Small intestine (tissue), 7 donors: ENCODE measurements around the gene ADAMTS20. TPM values are rescaled to one million over a fixed set of nuclear protein-coding genes. Genes with fewer than 3 reads are reported as not detected.
"Not testable (repeated sequence)": the region's sequence is repeated elsewhere in the genome, so short reads cannot be mapped to it uniquely, and the experiment has no call there.

Experiments
- DNase-seq, 2 donors: peaks; one replicate each; pipeline versions ENCODE4 v3.0.0 to v3.0.0-alpha.2; 2013
- FAIRE-seq: peaks from 2 replicates; lab custom pipeline; 2012; peaks lifted over from hg19 to GRCh38; lab: Jason Lieb, UNC
- H3K27ac ChIP-seq, 3 donors: one replicate each; pipeline ENCODE4 v1.5.1; 2013; ENCODE audit warnings: low read length in 2 of 3, mild to moderate bottlenecking in 2 of 3, control low read depth in 1 of 3, inconsistent platforms in 1 of 3, low read depth in 1 of 3, moderate library complexity in 1 of 3
- H3K27me3 ChIP-seq, 3 donors: one replicate each; pipeline ENCODE4 v1.6.1; 2013; ENCODE audit warnings: low read length in 3 of 3, inconsistent platforms in 1 of 3; ENCODE audit not compliant: control insufficient read depth in 3 of 3, insufficient read depth in 3 of 3
- H3K36me3 ChIP-seq, 3 donors: one replicate each; pipeline ENCODE4 v1.6.1; 2013; ENCODE audit warnings: low read length in 3 of 3, inconsistent platforms in 1 of 3, low read depth in 1 of 3, mild to moderate bottlenecking in 1 of 3, moderate library complexity in 1 of 3; ENCODE audit not compliant: control insufficient read depth in 3 of 3, insufficient read depth in 2 of 3
- H3K4me1 ChIP-seq, 3 donors: one replicate each; pipeline ENCODE4 v1.6.1; 2013; ENCODE audit warnings: low read length in 2 of 3, inconsistent platforms in 1 of 3, low read depth in 1 of 3, mild to moderate bottlenecking in 1 of 3, moderate library complexity in 1 of 3; ENCODE audit not compliant: control insufficient read depth in 3 of 3, insufficient read depth in 2 of 3
- H3K4me3 ChIP-seq, 3 donors: one replicate each; pipeline ENCODE4 v1.5.1; 2013; ENCODE audit warnings: low read length in 3 of 3, control low read depth in 1 of 3, inconsistent platforms in 1 of 3, low read depth in 1 of 3, mild to moderate bottlenecking in 1 of 3, moderate library complexity in 1 of 3
- H3K9me3 ChIP-seq, 2 donors: one replicate each; pipeline ENCODE4 v1.6.1; 2013; ENCODE audit warnings: low read depth in 1 of 2, low read length in 1 of 2; ENCODE audit not compliant: control insufficient read depth in 2 of 2, insufficient read depth in 1 of 2
- WGBS, 3 donors: extraction: QIAGEN DNeasy Blood & Tissue Kit; methylation state at CpG; one replicate each; pipeline ENCODE4 v1.1.7; 2013; 5-methylcytosine and 5-hydroxymethylcytosine counted together
- polyA plus RNA-seq, 4 donors: library from polyadenylated mRNA; stranded (reverse) in 3 of 4; unstranded in 1 of 4; fragments of 200-250 nt in 3 of 4; fragments of 120-200 nt in 1 of 4; gene quantifications; one replicate each; pipeline versions ENCODE4 v1.2.1 to v1.2.3, GENCODE V29; 2013
- donor health status: healthy with polysubstance abuse.
- donor health status: control.
- donor health status: control.
- donor health status: Bipolar disorder and iron deficiency.
- donor health status: healthy.

ADAMTS20 gene
- polyA plus RNA-seq, 4 donors = not detected

GRCh38 chr12:43345023-43345422 is 207.0 kb downstream of the ADAMTS20 start:
- 38 to 71% (median 63%) methylated on average over 1 of the region's 1 CpG for whole genome bisulfite sequencing, 3 donors
- H3K36me3 ChIP-seq = no peaks in the 10 kb centered on the region
- H3K4me3 ChIP-seq = no peak overlapping the region
- no peak for FAIRE-seq
- H3K9me3 ChIP-seq = peaks cover 2 to 8% of the 10 kb centered on the region in 2 donors
- no peaks in the 10 kb centered on the region for H3K27me3 ChIP-seq
- no peak for DNase-seq
- no peak overlapping the region for H3K27ac ChIP-seq
- H3K4me1 ChIP-seq = no peaks in the 10 kb centered on the region

DNA sequence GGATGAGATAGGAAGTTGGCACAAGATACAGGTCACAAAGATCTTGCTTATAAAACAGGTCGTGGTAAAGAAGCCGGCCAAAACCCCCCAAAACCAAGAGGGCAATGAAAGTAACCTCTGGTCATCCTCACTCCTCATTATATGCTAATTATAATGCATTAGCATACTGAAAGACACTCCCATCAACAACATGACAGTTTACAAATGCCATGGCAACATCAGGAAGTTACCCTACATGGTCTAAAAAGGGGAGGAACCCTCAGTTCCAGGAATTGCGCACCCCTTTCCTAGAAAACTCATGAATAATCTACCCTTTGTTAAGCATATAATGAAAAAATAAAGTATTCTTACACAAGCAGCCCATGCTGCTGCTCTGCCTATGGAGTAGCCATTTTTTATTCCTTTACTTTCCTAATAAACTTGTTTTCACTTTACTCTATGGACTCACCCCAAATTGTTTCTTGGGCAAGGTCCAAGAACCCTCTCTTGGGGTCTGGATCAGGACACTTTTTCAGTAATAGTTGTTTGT is 210.2 kb downstream of the ADAMTS20 start:
- FAIRE-seq, DNase-seq: not testable (repeated sequence)

DNA sequence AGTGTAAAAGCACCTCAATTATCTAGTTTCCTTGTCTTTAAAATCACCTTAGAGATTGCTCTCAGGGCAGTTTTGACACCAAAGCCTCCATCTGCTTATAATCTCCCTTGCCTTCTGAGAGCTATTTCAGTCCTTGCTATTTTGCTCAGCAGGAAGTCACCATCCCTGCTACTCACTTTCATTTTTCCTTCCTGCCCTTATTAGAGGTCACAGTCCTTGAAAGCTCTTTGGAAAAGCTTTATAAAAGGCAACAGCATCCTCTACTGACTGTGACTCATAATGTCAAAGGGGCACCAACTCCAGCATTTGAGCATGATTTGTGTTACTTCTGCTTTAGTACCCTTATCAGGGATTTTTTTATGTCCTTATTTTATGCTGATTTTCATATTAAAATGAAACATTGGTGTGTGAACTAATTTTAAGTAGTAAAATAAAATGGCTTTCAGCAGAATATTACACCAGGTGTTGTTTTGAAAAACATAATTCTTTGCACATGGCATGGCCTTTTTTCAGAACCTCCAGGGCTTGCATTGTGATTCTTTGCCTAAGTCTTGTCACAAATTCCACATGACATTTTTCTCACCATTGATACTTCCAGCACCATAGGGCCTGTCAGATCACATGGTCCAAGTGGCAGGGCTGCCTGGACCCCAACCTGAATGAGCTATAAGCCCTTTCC is 213.0 kb downstream of the ADAMTS20 start:
- DNase-seq = peak; percentile 72 to 85
- no peaks in the 10 kb centered on the region for H3K4me1 ChIP-seq
- no peaks in the 10 kb centered on the region for H3K9me3 ChIP-seq
- no peak for FAIRE-seq
- H3K27ac ChIP-seq = no peak overlapping the region
- H3K27me3 ChIP-seq = no peaks in the 10 kb centered on the region
- H3K36me3 ChIP-seq = no peaks in the 10 kb centered on the region
- no peak overlapping the region for H3K4me3 ChIP-seq

More for the DNA sequence above, 210.2 kb downstream of the ADAMTS20 start:
- WGBS, 3 donors = 58 to 77% (median 75%) methylated on average over 3 of the region's 3 CpGs
- not testable (repeated sequence) for H3K36me3 ChIP-seq, H3K4me1 ChIP-seq, H3K27me3 ChIP-seq, H3K9me3 ChIP-seq, H3K27ac ChIP-seq, H3K4me3 ChIP-seq

DNA sequence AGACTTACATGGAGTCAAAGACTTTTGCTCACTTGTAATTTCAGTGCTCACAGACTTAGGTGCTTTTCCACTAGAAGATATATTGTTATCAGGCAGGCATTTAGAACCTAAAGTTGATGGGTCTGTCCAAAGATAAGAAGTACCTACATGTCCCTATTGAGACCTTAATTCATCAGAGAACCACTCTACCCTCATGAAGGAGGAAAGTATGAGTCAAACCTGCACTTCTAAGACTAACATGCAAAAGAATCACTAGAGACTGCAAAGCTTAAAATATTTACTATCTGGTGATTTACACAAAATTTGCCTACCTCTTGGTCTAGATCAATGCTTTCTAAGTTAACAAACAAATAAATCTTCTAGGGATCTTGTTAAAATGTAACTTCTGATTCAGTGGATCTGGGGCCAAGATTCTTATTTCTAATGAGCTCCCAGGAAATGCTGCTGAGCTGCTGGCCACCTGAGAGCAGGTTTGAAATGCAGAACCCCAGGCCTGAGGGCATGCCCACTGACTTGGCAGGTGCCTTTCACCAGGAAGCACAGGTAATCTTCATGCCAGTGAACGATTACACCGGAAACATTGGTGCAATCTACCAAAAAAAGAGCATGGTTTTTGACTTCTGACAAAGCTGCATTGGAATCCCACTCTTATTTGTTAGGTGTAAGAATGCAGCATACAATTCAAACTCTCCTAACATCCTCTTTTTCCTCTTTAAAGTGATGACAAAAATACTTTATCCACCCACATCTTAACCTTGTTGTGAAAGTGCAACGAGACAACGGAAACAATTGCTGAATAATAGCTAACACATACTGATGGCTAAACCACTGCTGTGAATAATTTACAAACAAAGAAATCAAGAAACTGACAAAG is 214.2 kb downstream of the ADAMTS20 start:
- Histone ChIP-seq H3K36me3 (no peaks in the 10 kb centered on the region), H3K27me3 (no peaks in the 10 kb centered on the region), H3K4me3 (no peak overlapping the region), H3K4me1 (no peaks in the 10 kb centered on the region), H3K9me3 (no peaks in the 10 kb centered on the region), H3K27ac (no peak overlapping the region)
- DNase-seq = no peak
- FAIRE-seq = no peak
- 48 to 67% (median 59%) methylated on average over 4 of the region's 4 CpGs for WGBS, 3 donors

DNA sequence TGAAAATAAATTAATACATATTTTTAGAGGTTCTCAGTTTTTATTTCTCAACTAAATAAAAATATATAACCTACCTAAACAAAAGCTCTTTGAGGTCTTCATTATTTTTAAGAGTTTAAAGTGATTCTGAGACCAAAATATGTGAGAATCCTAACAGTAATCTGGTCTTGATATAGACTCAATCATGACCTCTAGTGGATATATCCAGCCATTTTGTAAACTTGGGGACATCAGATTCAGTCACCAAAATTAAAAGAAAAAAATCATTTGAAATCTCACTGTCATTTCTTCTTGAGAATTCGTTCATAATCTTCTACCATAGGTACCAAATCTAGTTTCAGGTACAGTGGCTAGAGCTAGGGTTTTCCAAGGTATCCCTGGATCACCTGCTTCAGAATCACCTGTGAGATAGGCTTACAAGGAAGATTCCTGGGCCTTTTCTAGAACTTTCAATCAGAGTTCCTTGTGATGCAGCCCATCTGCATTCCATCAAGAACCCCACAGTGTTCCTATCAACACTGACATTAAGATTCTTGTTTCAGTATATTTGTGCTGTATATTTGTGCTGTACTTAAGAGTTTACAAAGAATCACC is 214.9 kb downstream of the ADAMTS20 start:
- no peak for FAIRE-seq
- no peaks in the 10 kb centered on the region for H3K4me1 ChIP-seq
- no peak overlapping the region for H3K4me3 ChIP-seq
- H3K27me3 ChIP-seq = no peaks in the 10 kb centered on the region
- WGBS, 3 donors = 30 to 43% (median 41%) methylated on average over 1 of the region's 1 CpG
- H3K27ac ChIP-seq = no peak overlapping the region
- H3K36me3 ChIP-seq = no peaks in the 10 kb centered on the region
- peak; percentile 3 to 7 for DNase-seq
- no peaks in the 10 kb centered on the region for H3K9me3 ChIP-seq

DNA sequence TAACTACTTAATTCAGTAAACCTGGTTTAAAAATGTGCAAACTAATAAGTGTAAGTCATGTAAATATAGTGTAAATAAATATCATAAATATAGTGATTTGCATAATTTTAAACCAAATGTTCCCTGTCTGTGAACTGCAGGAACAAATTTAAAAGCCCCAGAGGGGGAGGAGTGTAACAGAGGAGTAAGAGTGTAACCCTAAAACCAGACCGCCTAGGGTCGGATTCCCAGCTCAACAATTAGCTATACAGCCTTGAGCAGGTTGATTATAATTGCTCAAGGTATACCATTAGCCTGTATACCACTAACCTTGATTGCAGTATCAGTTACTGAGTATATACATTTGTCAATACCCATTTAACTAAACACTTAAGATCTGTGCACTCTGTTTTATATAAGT is 218.4 kb downstream of the ADAMTS20 start:
- Histone ChIP-seq H3K9me3 (no peaks in the 10 kb centered on the region), H3K4me1 (no peaks in the 10 kb centered on the region), H3K4me3 (no peak overlapping the region), H3K27ac (no peak overlapping the region), H3K36me3 (no peaks in the 10 kb centered on the region), H3K27me3 (no peaks in the 10 kb centered on the region)
- 27 to 79% (median 70%) methylated on average over 2 of the region's 2 CpGs for WGBS, 3 donors
- DNase-seq (no peak), FAIRE-seq (no peak)

GRCh38 chr12:43332977-43333640 is 218.9 kb downstream of the ADAMTS20 start:
- Histone ChIP-seq H3K27me3 (no peaks in the 10 kb centered on the region), H3K9me3 (no peaks in the 10 kb centered on the region), H3K4me3 (no peak overlapping the region), H3K4me1 (no peaks in the 10 kb centered on the region), H3K27ac (no peak overlapping the region), H3K36me3 (no peaks in the 10 kb centered on the region)
- no peak for FAIRE-seq
- 11 to 40% (median 30%) methylated on average over 2 of the region's 2 CpGs for WGBS, 3 donors
- DNase-seq = peak; percentile 35 to 77

DNA sequence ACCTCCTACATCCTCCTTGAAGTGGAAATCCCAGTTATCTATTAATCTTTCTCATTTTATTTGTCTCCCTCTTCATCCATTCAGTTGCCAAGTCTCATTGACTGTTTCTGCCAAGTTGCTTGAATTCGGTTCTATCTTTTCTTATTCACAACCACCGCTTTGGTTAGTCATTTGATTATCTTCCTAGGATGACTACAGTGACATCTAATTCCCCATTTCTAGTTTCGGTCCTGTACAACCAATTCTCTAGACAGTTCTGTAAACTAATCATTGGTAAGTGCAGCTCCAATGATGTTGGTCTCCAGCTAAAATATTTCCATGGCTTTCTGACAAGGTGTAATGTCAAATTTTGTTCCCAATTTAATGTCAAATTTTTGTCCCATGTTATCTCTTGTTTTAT is 220.1 kb downstream of the ADAMTS20 start:
- FAIRE-seq (no peak), DNase-seq (no peak)
- H3K9me3 ChIP-seq = no peaks in the 10 kb centered on the region
- no peaks in the 10 kb centered on the region for H3K27me3 ChIP-seq
- no peaks in the 10 kb centered on the region for H3K36me3 ChIP-seq
- no peaks in the 10 kb centered on the region for H3K4me1 ChIP-seq
- WGBS, 3 donors = 78 to 85% (median 81%) methylated on average over 3 of the region's 3 CpGs
- no peak overlapping the region for H3K27ac ChIP-seq
- H3K4me3 ChIP-seq = no peak overlapping the region
